ENCODE measurements around the gene XPR1. TPM values are rescaled to one million over a fixed set of nuclear protein-coding genes. Genes with fewer than 3 reads are reported as not detected.

XPR1 gene
- total RNA-seq, 1 experiment from 2014 or later: 19.3 TPM

- peak; percentile 56 for DNase-seq (ENCODE audit: low read depth)
These were observed 17.1 kb upstream of the XPR1 start for GRCh38 chr1:180614730-180615129.

- peak; percentile 23 for DNase-seq (ENCODE audit: low read depth)
These were observed 16.1 kb upstream of the XPR1 start for GRCh38 chr1:180615493-180616290.

- DNase-seq (ENCODE audit: low read depth): no peak
These were observed 15.4 kb upstream of the XPR1 start for GRCh38 chr1:180616439-180616838.

- no peak for DNase-seq (ENCODE audit: low read depth)
These were observed 13.9 kb upstream of the XPR1 start for GRCh38 chr1:180617774-180618395.

DNA sequence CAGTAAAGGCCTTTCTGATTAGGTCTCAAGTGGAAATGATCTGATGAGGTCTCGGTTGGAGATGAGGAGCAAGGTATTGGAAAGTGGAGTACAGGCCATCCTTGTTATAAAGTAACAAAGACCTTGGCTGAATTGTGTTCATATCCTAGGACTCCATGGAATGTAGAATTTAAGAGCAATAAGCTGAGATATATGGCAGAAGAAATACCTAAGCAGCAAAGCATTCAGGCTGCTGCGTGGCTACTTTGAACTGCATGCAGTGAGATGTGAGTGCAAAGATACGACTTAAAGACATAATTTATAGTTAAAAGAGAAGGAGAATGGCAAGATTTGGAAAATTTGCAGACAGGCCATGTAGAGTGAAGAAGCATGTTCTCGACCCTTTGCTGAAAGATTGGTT lies 11.2 kb upstream of the XPR1 start:
- DNase-seq (ENCODE audit: low read depth): no peak

GRCh38 chr1:180622658-180623508 lies 8.9 kb upstream of the XPR1 start:
- no peak for DNase-seq (ENCODE audit: low read depth)

GRCh38 chr1:180623579-180624347 lies 8.1 kb upstream of the XPR1 start:
- no peak for DNase-seq (ENCODE audit: low read depth)

- DNase-seq (ENCODE audit: low read depth): no peak
These were observed 5.1 kb upstream of the XPR1 start for GRCh38 chr1:180626711-180627110.

DNA sequence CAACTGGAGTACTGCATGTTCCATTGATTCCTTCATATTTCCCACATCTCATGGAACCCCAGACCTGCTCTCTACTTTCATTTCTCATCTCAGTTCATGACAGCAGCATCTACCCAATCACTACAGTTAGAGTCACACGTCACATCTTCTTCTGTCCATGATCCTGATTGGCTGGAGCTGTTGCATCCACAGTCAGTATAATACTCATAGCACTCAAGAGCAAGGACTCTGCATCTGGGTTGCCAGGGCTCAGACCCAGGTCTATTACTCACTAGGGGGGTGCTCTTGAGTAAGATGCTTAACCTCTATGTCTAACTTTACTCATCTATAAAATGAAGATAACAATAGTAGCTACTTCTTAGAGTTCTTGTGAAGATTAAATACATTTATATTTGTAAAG lies 4.4 kb upstream of the XPR1 start:
- DNase-seq (ENCODE audit: low read depth): peak; percentile 34

- no peak for DNase-seq (ENCODE audit: low read depth)
These were observed 3.2 kb upstream of the XPR1 start for GRCh38 chr1:180628646-180629045.

DNA sequence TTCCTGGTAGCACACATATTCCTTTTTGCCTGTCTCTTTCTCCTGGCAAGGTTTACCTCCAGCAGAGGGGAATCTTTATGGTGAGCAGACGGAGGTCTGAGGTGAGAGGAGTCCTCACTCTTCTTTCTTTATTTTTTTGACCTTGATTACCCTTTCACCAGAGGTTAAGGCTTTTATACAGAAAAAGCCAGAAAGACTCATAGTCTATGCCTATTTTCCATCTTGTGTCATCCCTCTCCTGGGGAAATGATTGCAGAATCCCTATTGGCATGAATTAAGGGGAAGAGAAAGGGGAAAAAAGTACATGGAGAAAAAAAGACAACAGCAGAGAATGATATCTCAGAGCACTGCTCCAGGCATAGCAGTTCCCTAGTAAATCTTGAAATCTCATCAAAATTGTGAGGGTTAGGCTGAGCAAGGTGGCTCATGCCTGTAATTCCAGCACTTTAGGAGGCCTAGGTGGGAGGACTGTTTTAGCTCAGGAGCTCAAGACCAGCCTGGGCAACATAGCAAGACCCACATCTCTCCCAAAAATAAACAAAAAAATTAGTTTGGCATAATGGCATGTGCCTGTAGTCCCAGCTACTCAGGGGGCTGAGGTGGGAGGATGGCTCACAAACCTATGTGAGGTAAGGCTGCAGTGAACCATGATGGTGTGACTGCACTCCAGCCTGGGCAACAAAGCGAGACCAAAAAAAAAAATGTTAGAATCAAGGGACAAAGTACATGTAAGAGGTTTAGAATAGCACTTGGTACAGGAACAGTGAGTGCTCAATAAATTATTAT lies 1.2 kb upstream of the XPR1 start:
- DNase-seq (ENCODE audit: low read depth): no peak

DNA sequence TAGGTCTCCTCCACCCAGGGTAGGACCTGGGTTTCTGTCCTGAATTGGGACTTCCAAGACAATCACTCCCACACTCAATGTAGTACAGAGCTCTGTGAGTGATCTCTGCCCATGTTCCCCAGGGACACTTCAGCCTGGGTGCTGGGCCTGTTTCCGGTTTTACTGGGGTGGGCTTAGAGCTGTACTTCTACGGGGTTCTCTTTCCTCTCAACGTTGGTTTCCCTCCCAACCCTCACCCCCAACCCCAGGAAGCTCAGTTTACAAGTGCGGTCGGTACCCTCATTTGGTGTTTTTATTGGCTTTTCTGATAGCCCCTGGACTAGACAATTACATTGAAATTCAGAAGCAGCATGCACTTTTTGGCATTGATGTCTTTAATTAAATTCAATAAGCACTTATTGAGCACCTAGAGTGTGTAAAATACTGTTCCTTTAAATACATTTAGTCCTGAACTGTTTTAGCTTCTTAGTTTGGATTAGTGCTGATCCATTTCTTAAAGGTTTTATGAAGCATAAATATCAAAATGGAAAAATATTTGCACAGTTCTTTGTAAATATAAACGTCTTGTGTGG lies 542 bp upstream of the XPR1 start:
- no peak for DNase-seq (ENCODE audit: low read depth)

DNA sequence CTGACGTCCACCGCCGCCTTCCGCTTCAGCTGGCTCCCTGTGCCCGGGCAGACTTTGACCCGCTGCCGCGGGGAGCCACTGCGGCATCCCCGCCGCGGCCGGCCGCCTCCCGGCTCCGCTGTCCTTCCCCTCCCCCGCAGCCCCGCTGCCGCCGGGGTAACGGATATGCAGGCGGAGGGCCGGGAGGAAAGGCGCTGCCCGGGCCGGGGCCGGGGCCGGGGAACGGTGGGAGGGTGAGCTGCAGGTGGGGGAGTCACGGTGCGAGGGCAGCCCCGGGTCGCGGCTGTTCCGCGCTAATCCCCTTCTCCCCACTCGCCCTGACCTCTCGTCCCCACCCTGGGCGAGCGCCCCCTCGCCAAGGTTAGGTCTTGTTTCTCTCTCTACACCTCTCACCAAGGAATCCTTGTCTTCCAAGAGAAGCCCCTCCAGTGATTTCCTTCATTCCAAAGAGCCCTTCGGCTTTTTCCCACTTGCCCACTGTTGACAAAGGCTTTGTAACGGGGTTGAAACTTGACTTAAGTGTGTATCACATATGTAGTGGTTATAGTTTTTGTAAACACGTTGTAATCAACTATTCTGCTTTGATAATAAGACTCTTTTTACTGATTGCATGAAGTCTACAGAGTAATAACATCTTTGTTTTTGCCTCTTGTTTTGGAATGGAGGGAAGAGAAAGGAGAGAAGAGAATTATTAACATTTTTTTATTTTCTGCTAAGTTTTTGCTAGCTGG lies 669 bp downstream of the XPR1 start:
- DNase-seq (ENCODE audit: low read depth): peak; percentile 19

- DNase-seq (ENCODE audit: low read depth): no peak
These were observed 1.5 kb downstream of the XPR1 start for GRCh38 chr1:180633057-180634056.

DNA sequence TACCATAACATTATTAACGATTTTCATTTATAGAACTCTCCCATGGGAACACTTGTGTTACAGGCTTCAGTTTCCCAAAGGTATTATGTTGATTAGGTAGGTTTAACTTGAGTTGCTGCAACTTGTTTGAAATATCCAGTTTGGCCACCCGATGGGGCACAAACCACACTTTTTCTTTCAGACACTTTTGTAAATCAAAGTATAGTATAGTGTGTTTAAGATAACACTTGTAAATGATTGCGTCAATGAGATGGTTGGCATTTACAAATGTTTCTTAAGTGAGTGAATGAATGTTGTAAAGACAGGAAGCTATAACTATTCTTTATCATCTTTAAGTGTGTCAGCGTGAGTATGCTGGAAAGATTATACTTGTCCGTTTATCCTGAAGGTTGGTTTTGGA lies 4.3 kb downstream of the XPR1 start:
- DNase-seq (ENCODE audit: low read depth): no peak

DNA sequence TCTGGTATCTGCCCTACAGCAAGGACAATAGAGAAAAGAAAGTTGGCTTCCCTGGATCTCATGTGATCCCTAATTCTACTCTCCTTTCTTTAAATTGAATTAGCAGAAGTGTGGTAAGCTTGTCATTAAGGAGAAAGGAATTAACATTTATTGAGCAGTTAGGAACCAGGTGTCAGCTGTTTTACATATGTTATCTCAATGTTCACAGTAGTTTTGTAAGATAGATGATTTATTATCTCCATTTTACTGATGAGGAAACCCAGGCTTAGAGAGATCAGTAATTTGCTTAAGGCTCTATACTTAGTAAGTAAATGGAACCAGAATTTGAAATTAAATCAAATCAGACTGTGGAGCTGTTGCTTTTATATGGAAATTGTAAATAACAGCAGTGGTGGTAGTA lies 8.0 kb downstream of the XPR1 start:
- DNase-seq (ENCODE audit: low read depth): no peak

DNA sequence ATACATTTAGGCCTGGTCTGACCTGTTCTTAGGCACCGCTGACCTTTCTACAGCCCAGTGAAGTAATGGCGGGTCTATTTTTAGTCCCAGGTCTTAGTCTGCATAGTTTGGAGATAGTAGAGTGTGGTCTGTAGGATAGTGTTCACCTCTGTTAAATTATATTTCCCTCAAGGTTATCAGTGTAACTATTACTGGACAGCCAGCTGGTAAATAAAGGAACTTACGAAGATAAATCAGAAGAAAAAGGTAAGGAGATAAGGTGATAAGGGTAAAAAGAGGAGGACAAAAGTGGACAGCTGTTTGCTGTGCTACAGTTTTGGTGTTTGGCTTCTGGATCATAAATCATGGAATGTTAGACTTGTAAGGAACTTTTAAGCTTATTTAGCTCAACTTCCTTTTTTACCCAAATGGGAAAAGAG lies 8.7 kb downstream of the XPR1 start:
- DNase-seq (ENCODE audit: low read depth): no peak

DNA sequence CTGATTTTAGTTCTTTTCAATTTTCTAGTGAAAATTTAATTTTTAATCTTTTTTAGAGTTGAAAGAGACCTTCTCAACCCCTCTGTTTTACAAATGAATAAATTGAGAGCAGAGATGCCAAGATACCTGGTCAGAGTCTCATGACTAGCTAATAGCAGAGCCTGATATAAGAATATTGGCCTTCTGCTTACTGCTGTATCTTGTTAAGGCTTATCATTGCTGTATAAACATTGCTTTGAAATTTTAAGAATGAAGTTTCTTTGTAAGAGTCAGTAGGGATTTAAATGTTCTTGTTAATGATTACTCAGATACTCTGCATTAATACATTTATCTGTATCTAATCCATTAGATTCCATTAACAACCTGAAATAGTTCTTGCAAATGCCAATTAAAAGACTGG lies 9.8 kb downstream of the XPR1 start:
- no peak for DNase-seq (ENCODE audit: low read depth)

All from HT1080 (cell line).